ENCODE data around the gene KAZN.

KAZN gene

GRCh38 chr1:14924455-14925331, 326.2 kb downstream of the KAZN start:
- peak; percentile 35 for DNase-seq

- no peak for DNase-seq
Observed at GRCh38 chr1:14925336-14926136, 327.1 kb downstream of the KAZN start.

- peak; percentile 31 for DNase-seq
Observed at GRCh38 chr1:14926229-14926628, 327.7 kb downstream of the KAZN start.

GRCh38 chr1:14926818-14927575, 328.5 kb downstream of the KAZN start:
- no peak for DNase-seq

- DNase-seq: no peak
Observed at GRCh38 chr1:14928412-14928811, 329.9 kb downstream of the KAZN start.

- no peak for DNase-seq
Observed at GRCh38 chr1:14928886-14929546, 330.5 kb downstream of the KAZN start.

- peak; percentile 27 for DNase-seq
Observed at GRCh38 chr1:14929547-14930246, 331.2 kb downstream of the KAZN start.

- no peak for DNase-seq
Observed at GRCh38 chr1:14930247-14930965, 331.9 kb downstream of the KAZN start.

GRCh38 chr1:14932034-14932638, 333.7 kb downstream of the KAZN start:
- no peak for DNase-seq

GRCh38 chr1:14934867-14935266, 336.4 kb downstream of the KAZN start:
- no peak for DNase-seq

- DNase-seq: no peak
Observed at GRCh38 chr1:14936815-14937214, 338.3 kb downstream of the KAZN start.

GRCh38 chr1:14937288-14937949, 338.9 kb downstream of the KAZN start:
- no peak for DNase-seq

- peak; percentile 83 for DNase-seq
Observed at GRCh38 chr1:14939527-14940284, 341.2 kb downstream of the KAZN start.

GRCh38 chr1:14940285-14940870, 341.9 kb downstream of the KAZN start:
- DNase-seq: no peak

GRCh38 chr1:14941864-14942263, 343.4 kb downstream of the KAZN start:
- DNase-seq: peak; percentile 71

- DNase-seq: no peak
Observed at GRCh38 chr1:14944471-14944985, 346.0 kb downstream of the KAZN start.

GRCh38 chr1:14945132-14946010, 346.9 kb downstream of the KAZN start:
- DNase-seq: peak; percentile 96

- DNase-seq: no peak
Observed at GRCh38 chr1:14946011-14946359, 347.5 kb downstream of the KAZN start.

All from fibroblast of upper back skin (primary cell).